ENCODE data around the gene RAMACL. TPM values are rescaled to one million over a fixed set of nuclear protein-coding genes. Genes with fewer than 3 reads are reported as not detected.

RAMACL gene
- total RNA-seq, 6 experiments from 2014 or later: 0.19 to 1.4 (median 0.65) TPM

- DNase-seq (no peak), ATAC-seq (no peak)
- no peak for TF ChIP-seq POLR2A (IDR thresholded peaks at IDR 0.05)
- TF ChIP-seq CTCF (IDR thresholded peaks at IDR 0.05): no peak
- Histone ChIP-seq H3K27ac (no peak overlapping the region), H3K27me3 (no peaks in the 10 kb centered on the region), H3K9me3 (no peaks in the 10 kb centered on the region), H3K4me3 (no peak overlapping the region), H3K36me3 (no peaks in the 10 kb centered on the region), H3K4me1 (peaks cover 0 to 14% (median 2%) of the 10 kb centered on the region in 4 donors)
- intact Hi-C loops (cut with DNase I): no loop called here
- WGBS (ENCODE audit: insufficient coverage, low coverage, low lambda C conversion rate, missing lambda C conversion rate): 78% methylated on average over 3 of the region's 5 CpGs
Measured at GRCh38 chr6:166623318-166623717, 36.8 kb upstream of the RAMACL start.

GRCh38 chr6:166621114-166621540, 34.6 kb upstream of the RAMACL start:
- intact Hi-C loops (cut with DNase I): no loop called here
- no peaks in the 10 kb centered on the region for H3K36me3 ChIP-seq
- WGBS (ENCODE audit: insufficient coverage, low coverage, low lambda C conversion rate, missing lambda C conversion rate): 65% methylated on average over 2 of the region's 6 CpGs
- no peak overlapping the region for H3K27ac ChIP-seq
- H3K9me3 ChIP-seq: no peaks in the 10 kb centered on the region
- ATAC-seq (no peak), DNase-seq (no peak)
- H3K4me3 ChIP-seq: no peak overlapping the region
- no peaks in the 10 kb centered on the region for H3K27me3 ChIP-seq
- H3K4me1 ChIP-seq: peaks cover 0 to 8% (median 1%) of the 10 kb centered on the region in 4 donors
- TF ChIP-seq CTCF (IDR thresholded peaks at IDR 0.05) (no peak), POLR2A (IDR thresholded peaks at IDR 0.05) (no peak)

GRCh38 chr6:166620478-166621113, 34.1 kb upstream of the RAMACL start:
- H3K4me1 ChIP-seq: peaks cover 0 to 4% (median 1%) of the 10 kb centered on the region in 4 donors

GRCh38 chr6:166619912-166620311, 33.4 kb upstream of the RAMACL start:
- peaks cover 0 to 4% (median 1%) of the 10 kb centered on the region in 4 donors for H3K4me1 ChIP-seq
- ATAC-seq (peak; percentile 54 to 84 (median 74)), DNase-seq (no peak)
- no peaks in the 10 kb centered on the region for H3K9me3 ChIP-seq
- no peak overlapping the region for H3K4me3 ChIP-seq
- intact Hi-C loops (cut with DNase I): no loop called here
- no peaks in the 10 kb centered on the region for H3K27me3 ChIP-seq
- WGBS (ENCODE audit: insufficient coverage, low coverage, low lambda C conversion rate, missing lambda C conversion rate): 18% methylated on average over 3 of the region's 3 CpGs
- H3K36me3 ChIP-seq: no peaks in the 10 kb centered on the region
- H3K27ac ChIP-seq: peak overlapping the region in 2 of 3 donors; percentile 23 to 34
- TF ChIP-seq POLR2A (IDR thresholded peaks at IDR 0.05) (no peak), CTCF (IDR thresholded peaks at IDR 0.05) (no peak)

More at GRCh38 chr6:166620478-166621113, 34.1 kb upstream of the RAMACL start:
- TF ChIP-seq POLR2A (IDR thresholded peaks at IDR 0.05) (no peak), CTCF (IDR thresholded peaks at IDR 0.05) (no peak)
- WGBS (ENCODE audit: insufficient coverage, low coverage, low lambda C conversion rate, missing lambda C conversion rate): 67% methylated on average over 3 of the region's 8 CpGs
- ATAC-seq (no peak), DNase-seq (no peak)
- intact Hi-C loops (cut with DNase I): no loop called here
- no peak overlapping the region for H3K4me3 ChIP-seq
- no peaks in the 10 kb centered on the region for H3K27me3 ChIP-seq
- no peaks in the 10 kb centered on the region for H3K36me3 ChIP-seq
- peak overlapping the region in 2 of 3 donors; percentile 23 to 34 for H3K27ac ChIP-seq
- no peaks in the 10 kb centered on the region for H3K9me3 ChIP-seq
